GM12878 (cell line): ENCODE results near the gene PRKCB. TPM values are rescaled to one million over a fixed set of nuclear protein-coding genes. Genes with fewer than 3 reads are reported as not detected.

Source experiments
- ATAC-seq: fragments of 200-7000 bp; cut with Tn5 transposase; 3 replicates; pipeline ENCODE4 v1.9.1; 2020; ENCODE audit warnings: mild to moderate bottlenecking, moderate library complexity
- BruUV-seq: library from RNA; stranded (reverse); fragments of 400-500 nt; replicated peaks from 2 replicates; lab custom pipeline; 2021; lab: Mats Ljungman, UMichigan
- CTCF ChIA-PET: fragments of 300-600 bp; sonication (Branson Sonifier 250); formaldehyde crosslinking; extraction: SDS; loops from one replicate; lab custom pipeline; 2021; ENCODE audit warnings: inconsistent platforms; lab: Yijun Ruan, JAX
- POLR2A ChIA-PET: fragments of 350-600 bp; formaldehyde crosslinking; extraction: SDS; loops from one replicate; lab custom pipeline; 2021; ENCODE audit warnings: inconsistent platforms; lab: Charles Lee
- RAD21 ChIA-PET: fragments of 300-600 bp; sonication (Branson Sonifier 250); formaldehyde crosslinking; loops from one replicate; lab custom pipeline; 2023; ENCODE audit warnings: antibody characterized with exemption; ENCODE audit not compliant: unreplicated experiment; lab: Charles Lee
- SMC1A ChIA-PET: fragments of 300-600 bp; sonication (Branson Sonifier 250); formaldehyde crosslinking; loops from one replicate; lab custom pipeline; 2023; ENCODE audit not compliant: unreplicated experiment, uncharacterized antibody; lab: Charles Lee
- DNase-seq: peaks from one replicate; pipeline ENCODE4 v3.0.0-alpha.2; 2011; ENCODE audit warnings: low read depth, low spot score
- FAIRE-seq: peaks from 3 replicates; lab custom pipeline; 2011; peaks lifted over from hg19 to GRCh38; lab: Jason Lieb, UNC
- H2AFZ ChIP-seq: 2 replicates; pipeline ENCODE4 v1.6.0; 2011; ENCODE audit warnings: low read depth, low read length, control low read depth; ENCODE audit not compliant: control insufficient read depth
- H3K27ac ChIP-seq: 2 replicates; pipeline ENCODE4 v1.5.1; 2011; ENCODE audit warnings: control low read depth; ENCODE audit not compliant: control insufficient read depth, insufficient read depth
- H3K27me3 ChIP-seq, 2 experiments: replicated peaks in 1 of 2; 2 replicates each; pipeline versions ENCODE4 v1.6.0 to v1.6.1; 2011; ENCODE audit warnings: low read length in 1 of 2; ENCODE audit not compliant: control insufficient read depth in 2 of 2, insufficient read depth in 2 of 2
- H3K36me3 ChIP-seq, 2 experiments: 2 replicates each; pipeline ENCODE4 v1.5.1; 2011; ENCODE audit warnings: low read length in 1 of 2; ENCODE audit not compliant: control insufficient read depth in 2 of 2, insufficient read depth in 2 of 2
- H3K4me1 ChIP-seq: 2 replicates; pipeline ENCODE4 v1.6.1; 2011; ENCODE audit warnings: mild to moderate bottlenecking, low read length, moderate library complexity, mixed read lengths; ENCODE audit not compliant: control insufficient read depth, insufficient read depth
- H3K4me2 ChIP-seq: 2 replicates; pipeline ENCODE4 v1.6.0; 2011; ENCODE audit warnings: control low read depth; ENCODE audit not compliant: control insufficient read depth, insufficient read depth
- H3K4me3 ChIP-seq: fragments of 200-600 bp; sonication (generic); 2 replicates; pipeline ENCODE4 v1.5.1; 2016
- H3K79me2 ChIP-seq: 2 replicates; pipeline ENCODE4 v1.6.0; 2011; ENCODE audit warnings: low read length; ENCODE audit not compliant: control insufficient read depth, insufficient read depth
- H3K9ac ChIP-seq: 2 replicates; pipeline ENCODE4 v1.8.0; 2011; ENCODE audit warnings: low read length, control low read depth, mixed read lengths; ENCODE audit not compliant: control insufficient read depth, insufficient read depth
- H3K9me3 ChIP-seq: replicated peaks from 3 replicates; pipeline ENCODE4 v1.5.1; 2011; ENCODE audit warnings: mild to moderate bottlenecking, low read length; ENCODE audit not compliant: control insufficient read depth, insufficient read depth
- H4K20me1 ChIP-seq: 2 replicates; pipeline ENCODE4 v1.6.0; 2011; ENCODE audit not compliant: control insufficient read depth, insufficient read depth
- ASH2L ChIP-seq: fragments of 300-600, 200-600 bp; sonication (generic); IDR thresholded peaks from 2 replicates; pipeline ENCODE4 v1.6.1; 2017; ENCODE audit warnings: low read depth, mild to moderate bottlenecking, borderline replicate concordance
- ATF2 ChIP-seq: IDR thresholded peaks from 2 replicates; pipeline ENCODE4 v1.6.1; 2012; ENCODE audit warnings: low read length, inconsistent platforms
- CEBPB ChIP-seq, 2 experiments: fragments of 150-350 bp in 1 of 2; IDR thresholded peaks; 2 replicates each; pipeline ENCODE4 v1.6.1; 2012 to 2014; ENCODE audit warnings: low read depth in 2 of 2, low read length in 2 of 2, borderline replicate concordance in 1 of 2, inconsistent platforms in 1 of 2
- CEBPZ ChIP-seq: fragments of 150-350 bp; IDR thresholded peaks from 2 replicates; pipeline ENCODE4 v1.6.1; 2016; ENCODE audit warnings: low read depth, low read length
- E2F8 ChIP-seq: fragments of 450-650 bp; IDR thresholded peaks from 2 replicates; pipeline ENCODE4 v1.6.1; 2018; ENCODE audit warnings: mild to moderate bottlenecking, low read depth, moderate library complexity; ENCODE audit not compliant: partially characterized antibody
- EGR1 ChIP-seq, 2 experiments: IDR thresholded peaks; 1 replicate in 1 of 2; 2 replicates in 1 of 2; pipeline ENCODE4 v1.6.1; 2011 to 2012; ENCODE audit warnings: low read depth in 2 of 2, low read length in 2 of 2, borderline replicate concordance in 1 of 2, mild to moderate bottlenecking in 1 of 2, moderate library complexity in 1 of 2
- ETV6 ChIP-seq, 2 experiments: fragments of 450-650 bp in 1 of 2; IDR thresholded peaks in 1 of 2; conservative IDR thresholded peaks in 1 of 2; 2 replicates each; pipeline ENCODE4 v1.6.1; 2014; ENCODE audit warnings: antibody characterized with exemption in 1 of 2, borderline replicate concordance in 1 of 2, low read depth in 1 of 2, mild to moderate bottlenecking in 1 of 2, moderate library complexity in 1 of 2
- FOS ChIP-seq: IDR thresholded peaks from 3 replicates; pipeline ENCODE4 v1.6.1; 2011; ENCODE audit warnings: borderline replicate concordance; ENCODE audit not compliant: insufficient read length; ENCODE audit errors: extremely low read depth
- MAX ChIP-seq: IDR thresholded peaks from 2 replicates; pipeline ENCODE4 v1.6.1; 2012; ENCODE audit warnings: low read depth, low read length, improper control_type of control experiment
- MEF2B ChIP-seq: fragments of 450-650 bp; IDR thresholded peaks from 2 replicates; pipeline ENCODE4 v1.6.1; 2018; ENCODE audit warnings: mild to moderate bottlenecking, moderate library complexity; ENCODE audit not compliant: partially characterized antibody, poor library complexity, severe bottlenecking
- RUNX3 ChIP-seq: IDR thresholded peaks from 2 replicates; pipeline ENCODE4 v1.6.1; 2012; ENCODE audit warnings: low read length, inconsistent platforms
- ZNF217 ChIP-seq: fragments of 450-650 bp; IDR thresholded peaks from 2 replicates; pipeline ENCODE4 v1.6.1; 2017; ENCODE audit warnings: antibody characterized with exemption, mild to moderate bottlenecking
- WGBS: methylation state at CpG from one replicate; pipeline ENCODE4 v1.1.6; 2016; ENCODE audit warnings: low lambda C conversion rate; ENCODE audit not compliant: insufficient replicate concordance, insufficient coverage; ENCODE audit errors: missing lambda C conversion rate; 5-methylcytosine and 5-hydroxymethylcytosine counted together
- in situ Hi-C: fragments of 300-500 bp; cut with MboI; formaldehyde crosslinking; loops from 9 replicates; pipeline ENCODE4 v1.14.3; 2018; ENCODE audit warnings: mixed read lengths
- intact Hi-C: fragments of 100-400 bp; cut with micrococcal nuclease; formaldehyde crosslinking; loops from one replicate; pipeline ENCODE4 v1.14.2; 2022; ENCODE audit not compliant: unreplicated experiment
- polyA plus RNA-seq, 11 experiments: library from polyadenylated mRNA; depleted of rRNA in 4 of 11; unstranded in 6 of 11; stranded (reverse) in 5 of 11; fragments of >200 nt; fragmentation: Nextera tagmentation in 4 of 11; fragmentation: Illumina TruSeq in 1 of 11; extraction: Ambion mirVana in 4 of 11; extraction: Trizol in 1 of 11; gene quantifications; 1 replicate in 1 of 11; 2 replicates in 10 of 11; pipeline versions ENCODE4 v1.2.1 to v1.2.3, GENCODE V29; 2011 to 2016; ENCODE audit warnings: inconsistent platforms in 2 of 11, missing spikeins in 2 of 11, low read depth in 1 of 11
- total RNA-seq, 4 experiments: library from RNA; depleted of rRNA in 3 of 4; stranded (reverse); fragments of >200 nt in 3 of 4; fragmentation: Illumina TruSeq in 1 of 4; extraction: Trizol in 1 of 4; gene quantifications; 2 replicates each; pipeline versions ENCODE4 v1.2.1 to v1.2.3, GENCODE V29; 2013 to 2021

The PRKCB gene
- total and polyA plus RNA-seq, 10 of the 15 experiments (the other 5 are each of a cell fraction or from before 2014, with no cell fraction given) = 21.4 to 158 (median 97.3) TPM

GRCh38 chr16:23929237-23929636 lies 93.5 kb downstream of the PRKCB start (continued):
- no peak for TF ChIP-seq FOS
- TF ChIP-seq MAX = no peak
- no peak for TF ChIP-seq MEF2B
- no peak for TF ChIP-seq ATF2

GRCh38 chr16:23929856-23930255 lies 94.1 kb downstream of the PRKCB start:
- Histone ChIP-seq H3K79me2 (peaks cover 31% of the 10 kb centered on the region), H3K4me1 (no peaks in the 10 kb centered on the region), H3K9me3 (peaks cover 2% of the 10 kb centered on the region; the same call in 1 of the 3 replicates), H3K4me2 (no peak overlapping the region), H3K4me3 (no peak overlapping the region), H3K36me3 (peaks cover 2 to 10% of the 10 kb centered on the region in 2 experiments; a peak in 1 of 4 replicates), H3K27me3 (no peaks in the 10 kb centered on the region), H3K27ac (no peak overlapping the region), H3K9ac (no peak overlapping the region), H4K20me1 (no peaks in the 10 kb centered on the region), H2AFZ (no peak overlapping the region)
- intact Hi-C loops (no loop called here), in situ Hi-C loops (no loop called here)
- ChIA-PET RAD21 (interaction anchor here (0.9 kb wide), 1 partner anchor 86 kb away, joined by 3 read pairs; no protein-coding TSS in a partner anchor), POLR2A (no interaction called here), SMC1A (interaction anchor here (1.5 to 2.4 kb wide), 5 partner anchors 33 to 126 kb away, joined by 4 to 8 read pairs (median 5); no protein-coding TSS in a partner anchor), CTCF (interaction anchor here (0.9 to 1.9 kb wide), 3 partner anchors 80 to 129 kb away, joined by 4 to 6 read pairs (median 4); no protein-coding TSS in a partner anchor)
- DNase-seq = no peak
- no peak for ATAC-seq
- WGBS = 93% methylated on average over 5 of the region's 5 CpGs
- no peak for FAIRE-seq
- BruUV-seq = no TSS peak
- TF ChIP-seq CEBPB (IDR thresholded peaks at IDR 0.05; ENCODE audit: borderline replicate concordance in 1 of 2, low read depth in 2 of 2, low read length in 2 of 2) = no peak
- TF ChIP-seq ASH2L = no peak
- TF ChIP-seq E2F8 = no peak
- no peak for TF ChIP-seq CEBPZ
- TF ChIP-seq EGR1 (IDR thresholded peaks at IDR 0.05; ENCODE audit: borderline replicate concordance in 1 of 2, low read depth in 2 of 2, low read length in 2 of 2) = no peak
- no peak for TF ChIP-seq RUNX3
- TF ChIP-seq ZNF217 = no peak
- no peak for TF ChIP-seq ETV6 (conservative IDR thresholded peaks at IDR 0.05 in 1 of 2, IDR thresholded peaks at IDR 0.05 in 1 of 2; ENCODE audit: borderline replicate concordance in 1 of 2, low read depth in 1 of 2)
